Measurements from ENCODE around the gene EPHB3. TPM values are rescaled to one million over a fixed set of nuclear protein-coding genes. Genes with fewer than 3 reads are reported as not detected.

The EPHB3 gene
- total RNA-seq, 3 donors from 2014 or later (not counting 1 experiment from before 2014, with no cell fraction given) = not detected

GRCh38 chr3:184595726-184596125 is 34.1 kb downstream of the EPHB3 start:
- no peak overlapping the region for H3K27ac ChIP-seq (ENCODE audit: low read length)
- Mint-ChIP-seq H3K36me3 (no peaks in the 10 kb centered on the region), H3K4me1 (no peaks in the 10 kb centered on the region), H3K4me3 (no peak overlapping the region), H3K9me3 (no peaks in the 10 kb centered on the region), H3K27me3 (ENCODE audit: low read depth in 2 of 2) (peaks cover 10% of the 10 kb centered on the region in 2 donors), H3K27ac (no peak overlapping the region)
- H3K4me3 ChIP-seq (ENCODE audit: low read length) = no peak overlapping the region
- peaks cover 4% of the 10 kb centered on the region for H3K4me1 ChIP-seq (ENCODE audit: control insufficient read depth, insufficient read depth, low read length)
- ATAC-seq (no peak), DNase-seq (no peak)
- peaks cover 3% of the 10 kb centered on the region for H3K27me3 ChIP-seq (ENCODE audit: control insufficient read depth, insufficient read depth, low read length)
- intact Hi-C loops (cut with micrococcal nuclease) = no loop called here
- no peaks in the 10 kb centered on the region for H3K36me3 ChIP-seq (ENCODE audit: control insufficient read depth, insufficient read depth, low read length)
- no peak for TF ChIP-seq CTCF (IDR thresholded peaks at IDR 0.05)
- WGBS (ENCODE audit: insufficient coverage) = 87% methylated on average over 8 of the region's 8 CpGs
- H3K9me3 ChIP-seq (ENCODE audit: control insufficient read depth, insufficient read depth, low read length) = no peaks in the 10 kb centered on the region

GRCh38 chr3:184596233-184596632 is 34.6 kb downstream of the EPHB3 start:
- H3K36me3 Mint-ChIP-seq = no peaks in the 10 kb centered on the region
- TF ChIP-seq CTCF (IDR thresholded peaks at IDR 0.05) = no peak

GRCh38 chr3:184596886-184597575 is 35.4 kb downstream of the EPHB3 start:
- 86% methylated on average over 6 of the region's 6 CpGs for WGBS (ENCODE audit: insufficient coverage)
- Mint-ChIP-seq H3K4me3 (no peak overlapping the region), H3K4me1 (peaks cover under 1% of the 10 kb centered on the region in 2 donors), H3K27me3 (ENCODE audit: low read depth in 2 of 2) (peaks cover 16 to 17% of the 10 kb centered on the region in 2 donors), H3K9me3 (no peaks in the 10 kb centered on the region), H3K27ac (no peak overlapping the region), H3K36me3 (no peaks in the 10 kb centered on the region)
- no peak for TF ChIP-seq CTCF (IDR thresholded peaks at IDR 0.05)
- Histone ChIP-seq H3K4me3 (ENCODE audit: low read length) (no peak overlapping the region), H3K36me3 (ENCODE audit: control insufficient read depth, insufficient read depth, low read length) (no peaks in the 10 kb centered on the region), H3K9me3 (ENCODE audit: control insufficient read depth, insufficient read depth, low read length) (no peaks in the 10 kb centered on the region), H3K27ac (ENCODE audit: low read length) (no peak overlapping the region), H3K27me3 (ENCODE audit: control insufficient read depth, insufficient read depth, low read length) (peaks cover 10% of the 10 kb centered on the region), H3K4me1 (ENCODE audit: control insufficient read depth, insufficient read depth, low read length) (peaks cover under 1% of the 10 kb centered on the region)
- intact Hi-C loops (cut with micrococcal nuclease) = no loop called here
- DNase-seq (no peak), ATAC-seq (no peak)

More at GRCh38 chr3:184596233-184596632, 34.6 kb downstream of the EPHB3 start:
- no peak overlapping the region for H3K27ac Mint-ChIP-seq
- DNase-seq (no peak), ATAC-seq (no peak)
- H3K27ac ChIP-seq (ENCODE audit: low read length) = no peak overlapping the region
- peaks cover 7% of the 10 kb centered on the region for H3K27me3 ChIP-seq (ENCODE audit: control insufficient read depth, insufficient read depth, low read length)
- no peaks in the 10 kb centered on the region for H3K9me3 ChIP-seq (ENCODE audit: control insufficient read depth, insufficient read depth, low read length)
- no peak overlapping the region for H3K4me3 ChIP-seq (ENCODE audit: low read length)
- H3K4me1 Mint-ChIP-seq = no peaks in the 10 kb centered on the region
- 86% methylated on average over 5 of the region's 5 CpGs for WGBS (ENCODE audit: insufficient coverage)
- no peaks in the 10 kb centered on the region for H3K9me3 Mint-ChIP-seq
- peaks cover 15 to 16% of the 10 kb centered on the region in 2 donors for H3K27me3 Mint-ChIP-seq (ENCODE audit: low read depth in 2 of 2)
- intact Hi-C loops (cut with micrococcal nuclease) = no loop called here
- no peak overlapping the region for H3K4me3 Mint-ChIP-seq
- H3K36me3 ChIP-seq (ENCODE audit: control insufficient read depth, insufficient read depth, low read length) = no peaks in the 10 kb centered on the region
- H3K4me1 ChIP-seq (ENCODE audit: control insufficient read depth, insufficient read depth, low read length) = no peaks in the 10 kb centered on the region
